ENCODE measurements around the gene STX16.

The STX16 gene

GRCh38 chr20:58619077-58619863 lies 31.8 kb upstream of the STX16 start:
- DNase-seq = no peak

- no peak for DNase-seq
These were observed 31.1 kb upstream of the STX16 start for GRCh38 chr20:58619864-58620431.

GRCh38 chr20:58621906-58622548 lies 29.1 kb upstream of the STX16 start:
- DNase-seq = no peak

GRCh38 chr20:58622671-58623578 lies 28.2 kb upstream of the STX16 start:
- no peak for DNase-seq

- DNase-seq = no peak
These were observed 27.3 kb upstream of the STX16 start for GRCh38 chr20:58623579-58624473.

GRCh38 chr20:58624687-58625086 lies 26.4 kb upstream of the STX16 start:
- no peak for DNase-seq

- no peak for DNase-seq
These were observed 25.5 kb upstream of the STX16 start for GRCh38 chr20:58625585-58625984.

- DNase-seq = no peak
These were observed 25.0 kb upstream of the STX16 start for GRCh38 chr20:58626051-58626450.

- DNase-seq = no peak
These were observed 23.6 kb upstream of the STX16 start for GRCh38 chr20:58627212-58628072.

- no peak for DNase-seq
These were observed 22.4 kb upstream of the STX16 start for GRCh38 chr20:58628491-58629214.

- no peak for DNase-seq
These were observed 21.9 kb upstream of the STX16 start for GRCh38 chr20:58629215-58629580.

- DNase-seq = no peak
These were observed 21.0 kb upstream of the STX16 start for GRCh38 chr20:58630063-58630462.

GRCh38 chr20:58633161-58634053 lies 17.7 kb upstream of the STX16 start:
- DNase-seq = no peak

- DNase-seq = no peak
These were observed 17.0 kb upstream of the STX16 start for GRCh38 chr20:58634059-58634458.

GRCh38 chr20:58634521-58635278 lies 16.4 kb upstream of the STX16 start:
- no peak for DNase-seq

- DNase-seq = no peak
These were observed 15.8 kb upstream of the STX16 start for GRCh38 chr20:58635279-58635665.

- DNase-seq = no peak
These were observed 14.6 kb upstream of the STX16 start for GRCh38 chr20:58636396-58636982.

- no peak for DNase-seq
These were observed 14.1 kb upstream of the STX16 start for GRCh38 chr20:58636983-58637421.
